Kidney glomerular epithelial cell (primary cell): ENCODE data around the gene PKDCC.
"Not testable (repeated sequence)": the region's sequence is repeated elsewhere in the genome, so short reads cannot be mapped to it uniquely, and the experiment has no call there.

Experiments used
- DNase-seq: peaks from one replicate; lab custom pipeline; 2025; lab: John Stamatoyannopoulos, UW

Gene PKDCC

GRCh38 chr2:42030829-42031228, 17.0 kb upstream of the PKDCC start:
- no peak for DNase-seq

- DNase-seq = no peak
Observed at GRCh38 chr2:42031281-42032223, 16.3 kb upstream of the PKDCC start.

GRCh38 chr2:42032224-42032620, 15.6 kb upstream of the PKDCC start:
- DNase-seq = no peak

DNA sequence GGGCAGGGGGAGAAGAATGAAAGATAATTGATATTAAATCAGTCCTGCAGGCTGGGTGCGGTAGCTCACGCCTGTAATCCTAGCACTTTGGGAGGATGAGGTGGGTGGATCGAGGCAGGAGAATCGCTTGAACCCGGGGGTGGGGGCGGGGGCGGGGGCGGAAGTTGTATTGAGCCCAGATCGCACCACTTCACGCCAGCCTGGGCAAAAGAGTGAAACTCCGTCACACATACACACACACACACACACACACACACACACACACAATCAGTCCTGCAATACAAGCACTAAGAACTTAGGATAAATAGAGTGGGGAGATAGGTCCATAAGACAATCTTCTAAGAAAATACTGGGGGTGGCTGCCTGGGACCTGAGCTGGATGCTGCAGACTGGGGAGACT, 15.1 kb upstream of the PKDCC start:
- DNase-seq = no peak

DNA sequence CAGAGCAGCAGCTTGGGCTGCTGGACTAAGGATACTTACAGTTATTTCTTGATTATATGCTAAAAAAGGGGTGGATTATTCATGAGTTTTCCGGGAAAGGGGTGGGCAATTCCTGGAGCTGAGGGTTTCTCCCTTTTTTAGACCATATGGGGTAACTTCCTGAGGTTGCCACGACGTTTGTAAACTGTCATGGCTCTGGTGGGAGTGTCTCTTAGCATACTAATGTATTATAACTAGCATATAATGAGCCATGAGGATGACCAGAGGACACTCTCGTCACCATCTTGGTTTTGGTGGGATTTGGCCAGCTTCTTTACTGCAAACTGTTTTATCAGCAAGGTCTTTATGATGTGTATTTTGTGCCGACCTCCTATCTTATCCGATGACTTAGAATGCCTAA, 13.7 kb upstream of the PKDCC start:
- DNase-seq = not testable (repeated sequence)

GRCh38 chr2:42035241-42035640, 12.6 kb upstream of the PKDCC start:
- no peak for DNase-seq

DNA sequence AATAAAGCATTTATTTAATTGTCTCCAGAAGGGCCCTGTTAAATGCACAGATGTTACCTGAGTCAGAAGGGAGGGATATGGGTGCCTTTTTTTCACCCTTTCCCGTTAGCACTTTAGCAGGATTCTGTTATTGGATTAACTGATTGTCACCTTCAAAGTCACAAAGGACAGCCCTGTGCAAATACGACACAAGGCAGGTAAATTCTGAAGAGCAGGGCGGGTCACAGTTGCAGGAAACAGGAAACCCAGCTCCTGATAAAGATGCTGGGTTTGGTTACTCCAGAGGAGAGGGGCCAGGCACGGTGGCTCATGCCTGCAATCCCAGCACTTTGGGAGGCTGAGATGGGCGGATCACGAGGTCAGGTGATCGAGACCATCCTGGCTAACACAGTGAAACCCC, 11.4 kb upstream of the PKDCC start:
- no peak for DNase-seq

DNA sequence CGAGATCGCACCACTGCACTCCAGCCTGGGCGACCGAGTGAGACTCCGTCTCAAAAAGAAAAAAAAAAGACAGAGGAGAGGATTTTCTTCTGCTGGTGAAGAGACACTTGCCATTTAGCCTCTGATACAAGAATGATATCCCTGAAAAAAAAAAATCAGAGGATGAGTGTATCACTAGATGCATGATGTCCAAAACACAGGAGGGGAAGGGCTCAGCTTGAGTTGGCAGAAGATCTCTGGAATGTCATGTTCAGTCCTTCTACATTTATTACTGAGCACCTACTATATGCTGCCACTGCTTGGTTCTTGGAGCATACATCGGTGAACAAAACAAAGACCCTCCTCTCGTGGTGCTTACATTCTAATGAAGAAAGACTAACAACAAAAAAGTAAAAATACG, 10.9 kb upstream of the PKDCC start:
- no peak for DNase-seq

- no peak for DNase-seq
Observed at GRCh38 chr2:42040643-42041278, 7.1 kb upstream of the PKDCC start.

GRCh38 chr2:42041377-42042127, 6.3 kb upstream of the PKDCC start:
- no peak for DNase-seq

DNA sequence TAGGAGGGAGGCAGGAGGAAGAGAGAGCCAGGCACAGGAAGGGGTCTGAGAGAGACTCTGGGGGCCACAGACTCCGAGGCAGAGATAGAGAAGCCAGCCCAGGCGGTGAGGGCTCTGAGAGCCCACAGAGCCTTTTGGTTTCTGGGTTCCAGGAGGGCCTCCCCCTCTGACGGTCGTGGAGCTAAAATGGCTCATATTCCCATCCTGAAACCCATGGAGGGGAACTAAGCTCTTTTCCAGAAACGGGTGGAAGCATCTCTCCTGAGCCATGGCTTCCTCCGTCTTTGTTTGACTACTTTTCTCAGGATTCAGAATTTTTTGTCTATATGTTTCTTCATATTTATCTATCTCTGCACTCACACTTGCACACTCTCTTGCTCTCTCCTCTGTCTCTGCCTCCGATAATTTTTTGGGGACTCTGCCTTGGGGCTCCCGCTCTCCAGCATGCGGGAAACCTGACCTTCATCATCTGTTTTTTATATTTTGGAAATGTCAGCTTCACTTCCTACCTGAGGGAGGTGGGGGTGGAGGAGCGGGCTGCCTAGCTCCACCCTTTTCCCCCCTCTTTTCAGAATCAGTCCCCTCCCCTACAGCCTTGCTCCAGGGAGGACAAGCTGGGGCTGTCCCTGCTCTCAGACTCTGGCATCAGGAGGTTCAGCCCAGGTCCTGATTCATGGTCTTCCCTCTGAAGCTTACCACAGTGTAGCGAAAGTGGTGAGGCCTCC, 5.0 kb upstream of the PKDCC start:
- no peak for DNase-seq

- no peak for DNase-seq
Observed at GRCh38 chr2:42043789-42044394, 3.9 kb upstream of the PKDCC start.

DNA sequence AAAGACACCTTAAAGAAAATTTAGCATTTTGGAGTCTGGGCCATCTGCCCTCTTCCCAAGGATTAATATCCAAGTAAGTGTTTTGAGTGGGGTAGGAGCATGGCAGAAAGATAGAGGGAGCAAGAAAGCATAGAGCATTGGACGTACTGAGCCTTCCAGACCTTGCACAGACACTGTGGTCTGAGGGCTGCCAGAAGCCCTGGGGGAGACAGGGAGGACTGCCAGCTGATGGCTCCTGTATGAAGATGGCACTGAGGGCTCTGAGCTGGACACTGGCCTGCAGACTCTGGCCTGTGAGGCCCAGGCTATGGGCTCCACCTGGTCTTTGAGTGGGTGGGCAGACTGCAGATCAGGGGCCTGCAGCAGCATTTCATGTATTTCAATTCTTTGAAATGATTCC, 2.9 kb upstream of the PKDCC start:
- DNase-seq = no peak

DNA sequence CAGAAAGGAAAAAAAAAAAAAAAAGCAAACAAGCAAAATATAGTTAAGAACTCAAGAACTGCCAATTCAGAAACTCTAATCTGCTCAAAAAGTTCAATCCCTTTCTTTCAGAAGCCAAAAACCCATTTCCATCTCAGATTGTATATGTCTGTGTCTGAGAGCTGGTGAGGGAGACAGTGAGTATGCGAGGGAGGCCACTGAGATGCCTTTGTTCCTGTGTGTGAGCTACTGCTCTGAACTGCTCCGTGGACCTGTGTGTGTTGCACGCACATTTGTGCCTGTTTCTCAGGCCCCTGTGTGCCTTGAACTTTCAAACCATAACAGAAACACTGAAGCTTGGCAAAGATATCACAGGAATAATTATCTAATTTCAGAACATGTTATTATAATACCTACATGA, 2.5 kb upstream of the PKDCC start:
- no peak for DNase-seq

GRCh38 chr2:42045848-42046748, 1.7 kb upstream of the PKDCC start:
- DNase-seq = no peak

DNA sequence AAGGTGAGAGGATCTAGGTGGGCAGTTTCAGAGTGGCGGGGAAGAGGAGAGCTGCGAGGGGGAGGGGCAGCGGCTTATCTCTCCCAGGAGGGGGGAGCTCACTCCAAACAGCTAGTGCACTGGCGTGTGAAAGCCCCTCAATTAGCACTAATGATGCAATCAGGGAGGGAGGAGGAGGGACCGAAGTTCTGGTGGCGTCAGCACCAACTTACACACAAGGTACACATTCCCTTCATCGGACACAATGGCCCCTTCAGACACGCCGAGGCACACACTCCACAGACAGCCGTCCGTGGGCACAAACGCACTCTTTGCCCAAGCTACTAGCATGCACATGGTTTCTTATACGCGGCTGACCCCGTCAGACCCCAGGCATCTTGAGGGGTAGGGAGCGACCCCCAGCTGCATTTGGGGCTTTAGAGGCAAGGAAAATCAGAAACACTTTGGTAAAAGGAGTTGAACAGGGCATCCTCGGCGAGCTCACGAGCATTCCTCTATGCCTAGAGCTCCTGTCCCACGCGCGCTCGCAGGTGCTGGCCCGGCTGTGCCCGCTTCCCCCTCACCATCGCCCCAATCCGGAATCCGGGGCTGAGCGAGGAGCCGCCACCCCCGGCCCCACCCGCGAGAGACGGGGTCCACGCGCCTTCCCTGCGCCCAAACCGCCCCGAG, 868 bp upstream of the PKDCC start:
- no peak for DNase-seq

DNA sequence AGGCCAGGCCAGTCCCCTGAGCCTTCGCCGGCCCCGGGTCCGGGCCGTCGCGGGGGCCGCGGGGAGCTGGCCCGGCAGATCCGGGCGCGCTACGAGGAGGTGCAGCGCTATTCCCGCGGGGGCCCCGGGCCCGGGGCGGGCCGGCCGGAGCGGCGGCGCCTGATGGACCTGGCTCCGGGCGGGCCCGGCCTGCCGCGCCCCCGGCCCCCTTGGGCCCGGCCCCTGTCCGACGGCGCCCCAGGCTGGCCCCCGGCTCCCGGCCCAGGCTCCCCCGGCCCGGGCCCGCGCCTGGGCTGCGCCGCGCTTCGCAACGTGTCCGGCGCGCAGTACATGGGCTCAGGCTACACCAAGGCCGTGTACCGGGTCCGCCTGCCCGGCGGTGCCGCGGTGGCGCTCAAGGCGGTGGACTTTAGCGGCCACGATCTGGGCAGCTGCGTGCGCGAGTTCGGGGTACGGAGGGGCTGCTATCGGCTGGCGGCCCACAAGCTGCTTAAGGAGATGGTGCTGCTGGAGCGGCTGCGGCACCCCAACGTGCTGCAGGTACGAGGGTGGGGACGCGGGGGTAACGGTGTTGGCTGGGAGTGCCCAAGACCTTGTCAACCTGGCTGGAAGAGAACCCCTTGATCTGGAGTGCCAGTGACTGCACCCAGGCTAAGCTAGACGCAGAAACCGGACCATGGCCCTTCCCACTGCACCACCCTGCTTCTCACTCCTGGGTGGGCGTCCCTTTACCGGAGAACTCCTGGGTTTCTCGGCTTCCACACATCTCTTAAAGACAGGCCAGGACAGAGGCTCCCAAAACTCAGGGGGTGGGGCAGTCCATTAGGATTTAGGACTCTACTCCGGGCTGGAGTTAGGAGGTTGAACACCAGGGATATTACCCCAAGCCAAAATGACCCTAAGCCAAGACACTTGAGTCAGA, 739 bp downstream of the PKDCC start:
- no peak for DNase-seq

DNA sequence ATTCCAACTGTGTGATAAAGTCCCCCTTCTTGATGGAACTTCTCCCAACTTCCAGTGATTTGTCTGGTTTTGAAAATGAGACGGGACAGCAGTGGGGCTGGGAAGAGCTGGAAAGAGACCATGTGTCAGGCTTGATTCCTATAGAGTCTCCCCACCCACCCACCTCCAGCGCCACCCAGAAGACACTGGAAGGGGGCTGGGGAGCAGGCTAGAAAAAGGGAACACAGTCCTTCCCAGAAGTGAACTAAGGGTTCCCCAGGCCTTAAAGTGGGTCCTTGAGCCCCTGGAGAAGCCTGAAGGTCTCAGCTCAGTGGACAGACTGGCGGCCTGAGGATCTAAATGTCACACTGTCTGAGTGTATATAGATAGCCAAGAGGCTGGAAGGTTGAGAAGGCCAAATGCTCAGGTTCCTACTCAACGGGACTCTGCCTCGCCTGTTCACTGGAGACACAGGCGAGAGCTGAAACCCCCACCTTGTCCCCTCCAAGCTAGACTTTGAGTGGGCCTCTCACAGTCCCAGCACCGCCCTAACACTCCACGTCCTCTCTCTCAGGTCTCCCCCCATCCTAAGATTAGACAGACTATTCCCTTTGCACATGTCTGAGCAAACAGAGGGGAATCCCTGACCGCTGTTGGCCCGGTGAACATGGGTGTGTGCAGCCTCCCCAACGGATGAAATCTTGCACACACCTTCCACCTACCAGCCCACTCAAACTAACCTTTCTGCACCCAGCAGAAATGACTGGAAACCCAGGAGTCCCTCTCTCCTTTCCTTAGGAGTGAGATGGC, 1.6 kb downstream of the PKDCC start:
- no peak for DNase-seq
